RWPE1 (cell line): ENCODE measurements around the gene NTNG2.

ENCODE experiments used
- CTCF ChIA-PET: fragments of 350-600 bp; sonication (Branson Sonifier 250); formaldehyde crosslinking; extraction: SDS; loops from one replicate; lab custom pipeline; 2021; lab: Yijun Ruan, JAX
- POLR2A ChIA-PET: fragments of 400-600 bp; formaldehyde crosslinking; extraction: SDS; loops from one replicate; lab custom pipeline; 2020; ENCODE audit warnings: antibody characterized with exemption; ENCODE audit not compliant: low non-redundant PET; lab: Yijun Ruan, JAX
- DNase-seq: peaks from one replicate; pipeline ENCODE4 v3.0.0; 2012; ENCODE audit warnings: low spot score
- H3K27ac ChIP-seq: fragments of 450-650 bp; 2 replicates; pipeline ENCODE4 v1.5.1; 2017
- CTCF ChIP-seq: fragments of 450-650 bp; conservative IDR thresholded peaks from 2 replicates; pipeline ENCODE4 v1.5.1; 2017; ENCODE audit warnings: low read depth, mild to moderate bottlenecking

The NTNG2 gene

GRCh38 chr9:132238026-132238972, 76.4 kb downstream of the NTNG2 start:
- CTCF ChIA-PET: interaction anchor here (0.6 to 4.3 kb wide), 8 partner anchors 15 to 841 kb away, joined by 3 to 44 read pairs (median 4); no protein-coding TSS in a partner anchor

GRCh38 chr9:132238992-132239391, 77.1 kb downstream of the NTNG2 start:
- TF ChIP-seq CTCF: no peak
- H3K27ac ChIP-seq: no peak overlapping the region
- CTCF ChIA-PET: interaction anchor here (0.6 to 4.3 kb wide), 6 partner anchors 20 to 483 kb away, joined by 3 to 20 read pairs (median 4); no protein-coding TSS in a partner anchor
- POLR2A ChIA-PET: no interaction called here
- no peak for DNase-seq

More at GRCh38 chr9:132238026-132238972, 76.4 kb downstream of the NTNG2 start:
- no peak for TF ChIP-seq CTCF
- POLR2A ChIA-PET: no interaction called here
- DNase-seq: no peak
- no peak overlapping the region for H3K27ac ChIP-seq

GRCh38 chr9:132239518-132239917, 77.7 kb downstream of the NTNG2 start:
- no peak for DNase-seq

GRCh38 chr9:132239999-132240840, 78.4 kb downstream of the NTNG2 start:
- no peak overlapping the region for H3K27ac ChIP-seq
- POLR2A ChIA-PET: no interaction called here

More at GRCh38 chr9:132239518-132239917, 77.7 kb downstream of the NTNG2 start:
- ChIA-PET CTCF (interaction anchor here (0.6 to 4.3 kb wide), 6 partner anchors 19 to 484 kb away, joined by 3 to 20 read pairs (median 4); no protein-coding TSS in a partner anchor), POLR2A (no interaction called here)
- no peak for TF ChIP-seq CTCF
- no peak overlapping the region for H3K27ac ChIP-seq

GRCh38 chr9:132240841-132241482, 79.1 kb downstream of the NTNG2 start:
- POLR2A ChIA-PET: no interaction called here
- no peak overlapping the region for H3K27ac ChIP-seq

More at GRCh38 chr9:132239999-132240840, 78.4 kb downstream of the NTNG2 start:
- TF ChIP-seq CTCF: no peak
- no peak for DNase-seq
- CTCF ChIA-PET: interaction anchor here (0.6 to 4.3 kb wide), 7 partner anchors 19 to 485 kb away, joined by 3 to 20 read pairs (median 3); no protein-coding TSS in a partner anchor

More at GRCh38 chr9:132240841-132241482, 79.1 kb downstream of the NTNG2 start:
- DNase-seq: peak; percentile 99
- CTCF ChIA-PET: interaction anchor here (0.6 to 4.3 kb wide), 6 partner anchors 12 to 485 kb away, joined by 3 to 20 read pairs (median 4); no protein-coding TSS in a partner anchor
- TF ChIP-seq CTCF: no peak
